NCI-H748 treated with DMSO at 0.1 percent for 48 hours (cell line): ENCODE results near the gene CXCL1.
"Not testable (repeated sequence)": the region's sequence is repeated elsewhere in the genome, so short reads cannot be mapped to it uniquely, and the experiment has no call there.

Source experiments
- DNase-seq: peaks from one replicate; lab custom pipeline; 2025; lab: John Stamatoyannopoulos, UW

The CXCL1 gene

DNA sequence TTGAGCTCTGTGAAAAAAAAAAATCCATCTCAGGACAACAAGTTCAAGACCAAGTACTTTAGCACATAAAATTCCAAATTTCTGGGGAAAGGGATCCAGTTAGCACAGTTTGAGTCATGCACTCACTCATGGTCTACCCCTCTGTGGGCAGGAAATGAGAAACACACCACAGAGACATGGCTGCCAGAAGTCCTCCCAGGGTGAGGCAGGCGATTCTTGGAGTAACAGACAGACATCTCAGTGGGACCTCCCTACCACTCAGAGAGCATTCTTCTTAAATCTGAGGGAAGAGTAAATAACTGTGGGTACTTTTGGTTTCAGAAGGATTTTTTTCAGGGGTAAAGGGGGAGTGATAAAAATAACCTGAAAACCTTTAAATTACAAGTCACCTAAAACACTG lies 14.1 kb downstream of the CXCL1 start:
- no peak for DNase-seq

GRCh38 chr4:73885574-73886267 lies 16.5 kb downstream of the CXCL1 start:
- DNase-seq = no peak

- no peak for DNase-seq
These were observed 22.1 kb downstream of the CXCL1 start for GRCh38 chr4:73891326-73891725.

GRCh38 chr4:73891739-73892405 lies 22.7 kb downstream of the CXCL1 start:
- no peak for DNase-seq

DNA sequence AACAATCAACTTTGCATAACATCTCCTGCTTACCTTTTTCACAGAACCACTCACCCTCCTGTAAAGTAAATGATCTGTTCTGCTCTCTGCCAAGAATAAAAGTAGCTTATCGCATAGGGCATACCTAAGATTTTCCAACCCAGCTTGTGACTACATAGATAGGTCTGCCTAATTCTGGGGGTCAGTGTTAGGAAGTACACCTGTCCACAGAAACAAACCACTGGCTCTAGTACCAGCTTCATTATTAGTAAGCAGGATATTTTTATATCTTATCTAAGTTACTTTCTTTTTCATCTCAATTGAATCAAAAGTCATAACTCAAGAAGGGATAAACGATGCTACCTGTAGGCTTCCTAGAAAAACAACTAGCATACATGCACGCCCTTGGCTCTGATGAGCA lies 23.8 kb downstream of the CXCL1 start:
- no peak for DNase-seq

GRCh38 chr4:73894001-73894400 lies 24.8 kb downstream of the CXCL1 start:
- no peak for DNase-seq

- no peak for DNase-seq
These were observed 26.3 kb downstream of the CXCL1 start for GRCh38 chr4:73895201-73896175.

- no peak for DNase-seq
These were observed 27.2 kb downstream of the CXCL1 start for GRCh38 chr4:73896416-73896815.

DNA sequence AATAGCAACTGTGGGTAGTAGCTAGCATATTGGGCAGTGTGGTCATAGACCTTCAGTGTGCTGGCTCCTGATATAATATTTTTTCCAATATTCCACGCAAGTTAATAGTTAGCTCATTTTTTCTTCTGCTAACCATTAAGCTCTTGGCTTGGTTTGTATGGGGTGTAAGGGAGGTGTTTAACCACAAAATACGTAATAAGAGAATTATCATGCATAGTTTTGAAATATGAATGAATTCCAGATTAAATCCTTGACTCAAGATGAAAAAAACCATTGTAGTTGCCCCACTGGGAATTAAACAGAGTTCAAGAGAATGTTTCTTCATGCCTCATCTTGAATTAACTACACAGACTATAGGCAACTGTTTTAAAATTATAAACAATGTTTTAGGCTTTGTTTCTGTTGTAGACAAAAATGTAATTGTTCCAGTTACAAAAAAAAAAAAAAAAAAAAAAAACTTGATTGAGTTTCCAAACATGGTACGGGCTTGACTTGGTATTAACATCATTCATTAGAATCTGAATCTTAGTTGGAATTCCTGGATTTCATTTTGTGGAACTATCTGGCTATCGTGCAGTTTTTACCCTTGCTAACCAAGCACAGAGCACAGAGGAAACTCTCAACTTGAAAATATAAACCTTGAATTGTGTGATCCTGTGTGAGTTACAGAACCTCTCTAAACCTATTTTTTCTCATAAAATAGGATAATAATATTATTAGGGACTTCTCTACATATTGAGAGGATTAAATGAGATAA lies 28.4 kb downstream of the CXCL1 start:
- DNase-seq = no peak

GRCh38 chr4:73899338-73899737 lies 30.1 kb downstream of the CXCL1 start:
- not testable (repeated sequence) for DNase-seq

DNA sequence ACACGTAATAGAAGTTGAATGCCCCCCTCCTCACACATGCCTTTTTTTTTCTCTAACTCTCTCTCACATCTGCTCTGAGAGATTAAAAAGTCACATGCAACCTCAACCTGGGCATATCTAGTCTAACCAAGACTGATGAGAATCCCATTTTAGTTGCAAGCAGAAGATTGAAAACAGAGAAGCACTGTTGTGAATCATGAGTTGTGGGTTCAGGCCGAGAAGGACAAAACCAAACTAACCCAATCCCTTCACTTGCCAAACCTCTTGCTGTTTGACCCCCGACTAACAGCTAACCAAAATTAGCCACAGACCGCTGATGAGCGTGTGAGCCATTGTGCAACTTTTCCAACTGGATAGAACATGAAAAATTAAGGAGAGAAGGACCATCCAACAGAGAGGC lies 31.8 kb downstream of the CXCL1 start:
- no peak for DNase-seq

GRCh38 chr4:73902038-73902637 lies 32.9 kb downstream of the CXCL1 start:
- no peak for DNase-seq

DNA sequence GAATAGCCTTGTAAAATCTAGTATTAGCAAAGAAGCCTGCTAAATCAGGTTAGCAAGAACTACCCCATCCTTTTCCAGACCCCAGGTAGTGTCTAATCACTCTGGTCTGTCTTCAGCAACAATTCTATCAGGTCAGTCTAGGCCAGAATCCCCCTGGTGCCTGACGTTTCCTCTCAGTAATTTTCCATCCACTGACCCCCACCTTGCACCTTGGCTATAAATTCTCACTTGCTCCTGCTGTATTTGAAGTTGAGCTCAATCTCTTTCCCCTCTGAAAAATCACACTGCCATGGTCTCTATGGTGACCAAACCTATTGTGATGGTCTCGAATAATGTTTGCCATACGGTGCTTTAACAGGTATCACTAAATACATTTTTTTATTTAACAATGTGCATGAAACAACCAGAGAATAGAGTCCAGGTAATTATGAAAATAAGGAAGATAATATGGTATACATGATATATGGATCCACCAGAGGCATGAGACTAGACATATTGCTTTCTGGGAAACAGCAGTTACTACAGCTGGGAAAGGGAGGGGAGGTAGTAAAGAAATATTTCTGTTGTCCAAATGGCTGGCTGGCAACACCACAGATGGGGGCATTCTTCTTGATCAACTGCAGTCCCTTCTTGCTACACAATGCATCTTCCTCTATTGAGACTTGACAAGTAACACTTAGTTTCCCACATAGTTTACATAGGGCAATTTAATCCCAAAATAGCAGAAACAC lies 33.8 kb downstream of the CXCL1 start:
- DNase-seq = no peak

DNA sequence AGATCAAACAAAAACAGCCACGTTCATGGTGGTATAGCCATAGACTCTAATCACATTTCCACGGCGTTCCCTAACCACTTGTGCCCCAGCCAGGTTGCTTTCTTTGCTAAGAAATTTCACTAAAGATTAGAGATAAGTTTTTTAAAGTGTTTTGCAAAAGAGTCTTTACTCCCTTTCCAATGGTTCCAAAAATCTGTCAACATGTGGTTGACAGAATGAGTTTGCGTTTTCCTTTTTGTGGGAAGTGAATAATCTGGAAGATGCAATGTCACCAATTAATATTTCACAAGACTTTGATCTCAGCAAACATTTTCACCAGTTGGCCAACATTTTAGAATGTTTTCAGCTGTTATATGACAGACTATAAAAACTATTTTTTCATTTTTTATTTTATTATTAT lies 35.3 kb downstream of the CXCL1 start:
- DNase-seq = no peak

DNA sequence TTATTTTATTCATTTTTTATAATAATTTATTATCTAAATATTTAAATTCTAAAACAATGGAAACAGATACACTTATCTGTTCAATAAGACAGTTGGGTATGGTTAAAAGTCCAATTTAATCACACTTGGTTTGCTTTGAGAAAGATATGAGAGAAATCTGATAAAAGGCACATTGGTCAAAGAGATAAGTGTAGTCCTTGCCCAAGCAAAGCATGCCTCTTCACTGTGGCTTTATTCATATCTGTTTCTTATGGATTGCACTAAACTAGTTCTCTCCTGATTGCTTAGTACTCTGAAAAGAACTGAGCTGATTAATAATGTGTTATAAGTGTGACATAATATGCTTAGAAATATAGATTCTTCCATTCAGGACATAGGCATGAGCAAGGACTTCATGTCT lies 39.8 kb downstream of the CXCL1 start:
- no peak for DNase-seq

DNA sequence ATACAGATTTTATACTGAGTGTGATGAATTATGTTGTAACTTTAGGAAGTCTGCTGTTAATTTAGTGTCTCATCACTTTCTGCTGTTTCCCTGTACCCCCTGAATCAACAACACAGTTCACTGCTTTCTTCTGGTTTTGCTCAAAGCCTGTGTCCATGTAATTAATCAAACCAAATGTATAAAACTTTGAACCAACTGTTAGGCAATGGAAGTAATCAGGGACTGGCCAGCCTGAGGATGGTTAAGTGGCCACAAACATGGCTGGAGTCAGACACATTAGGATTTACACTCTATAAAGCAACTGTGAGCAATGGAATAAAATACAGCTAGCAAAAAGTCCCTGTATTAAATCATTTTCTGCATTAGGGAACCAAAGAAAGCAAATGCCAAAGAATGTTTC lies 42.6 kb downstream of the CXCL1 start:
- no peak for DNase-seq

GRCh38 chr4:73912191-73912590 lies 43.0 kb downstream of the CXCL1 start:
- no peak for DNase-seq

- DNase-seq = no peak
These were observed 44.9 kb downstream of the CXCL1 start for GRCh38 chr4:73914071-73914470.

GRCh38 chr4:73916172-73916925 lies 47.2 kb downstream of the CXCL1 start:
- DNase-seq = no peak

GRCh38 chr4:73917081-73917501 lies 47.9 kb downstream of the CXCL1 start:
- no peak for DNase-seq
